ENCODE measurements around the gene CRMP1. TPM values are rescaled to one million over a fixed set of nuclear protein-coding genes. Genes with fewer than 3 reads are reported as not detected.

CRMP1 gene
- total RNA-seq, 2 donors from 2014 or later = 1.3 to 1.6 TPM

GRCh38 chr4:5866841-5867813, 25.8 kb downstream of the CRMP1 start:
- intact Hi-C loops (cut with DNase I) = no loop called here
- ATAC-seq = no peak
- no peak for TF ChIP-seq POLR2A (IDR thresholded peaks at IDR 0.05)
- TF ChIP-seq CTCF (IDR thresholded peaks at IDR 0.05) = no peak
- H3K9me3 ChIP-seq = no peaks in the 10 kb centered on the region
- H3K27me3 ChIP-seq = peaks cover 0 to 5% of the 10 kb centered on the region in 2 donors
- 52 to 63% methylated on average over 10 of the region's 10 CpGs for WGBS, 2 donors
- no peaks in the 10 kb centered on the region for H3K36me3 ChIP-seq (replicated peaks in 1 of 2; ENCODE audit: insufficient read depth in 1 of 2, low read depth in 2 of 2)
- H3K4me3 ChIP-seq = no peak overlapping the region
- H3K27ac ChIP-seq = no peak overlapping the region
- H3K4me1 ChIP-seq = no peaks in the 10 kb centered on the region
- DNase-seq = no peak

- no peak overlapping the region for H3K4me3 ChIP-seq
- WGBS, 2 donors = 40 to 58% methylated on average over 8 to 12 of the region's 12 CpGs
- TF ChIP-seq POLR2A (IDR thresholded peaks at IDR 0.05) (no peak), CTCF (IDR thresholded peaks at IDR 0.05) (no peak)
- intact Hi-C loops (cut with DNase I) = no loop called here
- H3K36me3 ChIP-seq (replicated peaks in 1 of 2; ENCODE audit: insufficient read depth in 1 of 2, low read depth in 2 of 2) = no peaks in the 10 kb centered on the region
- H3K9me3 ChIP-seq = no peaks in the 10 kb centered on the region
- no peak overlapping the region for H3K27ac ChIP-seq
- H3K4me1 ChIP-seq = no peaks in the 10 kb centered on the region
- H3K27me3 ChIP-seq = peaks cover 0 to 5% of the 10 kb centered on the region in 2 donors
- ATAC-seq (no peak), DNase-seq (no peak)
These were observed 26.8 kb downstream of the CRMP1 start for GRCh38 chr4:5865896-5866599.

GRCh38 chr4:5863461-5864113, 29.3 kb downstream of the CRMP1 start:
- Histone ChIP-seq H3K4me1 (no peaks in the 10 kb centered on the region), H3K27ac (no peak overlapping the region), H3K9me3 (no peaks in the 10 kb centered on the region), H3K4me3 (no peak overlapping the region), H3K27me3 (no peaks in the 10 kb centered on the region), H3K36me3 (replicated peaks in 1 of 2; ENCODE audit: insufficient read depth in 1 of 2, low read depth in 2 of 2) (no peaks in the 10 kb centered on the region)
- DNase-seq (no peak), ATAC-seq (no peak)
- 39 to 49% methylated on average over 15 of the region's 15 CpGs for WGBS, 2 donors
- no peak for TF ChIP-seq POLR2A (IDR thresholded peaks at IDR 0.05)
- TF ChIP-seq CTCF (IDR thresholded peaks at IDR 0.05) = no peak
- intact Hi-C loops (cut with DNase I) = no loop called here

GRCh38 chr4:5858020-5858769, 34.7 kb downstream of the CRMP1 start:
- Histone ChIP-seq H3K4me3 (no peak overlapping the region), H3K27me3 (no peaks in the 10 kb centered on the region), H3K36me3 (replicated peaks in 1 of 2; ENCODE audit: insufficient read depth in 1 of 2, low read depth in 2 of 2) (no peaks in the 10 kb centered on the region), H3K9me3 (no peaks in the 10 kb centered on the region), H3K27ac (no peak overlapping the region), H3K4me1 (no peaks in the 10 kb centered on the region)
- DNase-seq (no peak), ATAC-seq (no peak)
- WGBS, 2 donors = 69 to 72% methylated on average over 16 of the region's 16 CpGs
- intact Hi-C loops (cut with DNase I) = no loop called here
- no peak for TF ChIP-seq CTCF (IDR thresholded peaks at IDR 0.05)
- TF ChIP-seq POLR2A (IDR thresholded peaks at IDR 0.05) = no peak

Measured in body of pancreas (tissue), 4 donors.